Erythroblast (primary cell): ENCODE data around the gene NACA.
"Not testable (repeated sequence)": the region's sequence is repeated elsewhere in the genome, so short reads cannot be mapped to it uniquely, and the experiment has no call there.

ENCODE experiments used
- DNase-seq, 2 experiments: peaks; one replicate each; lab custom pipeline; 2025; lab: John Stamatoyannopoulos, UW
- GATA1 ChIP-seq: IDR thresholded peaks from 2 replicates; pipeline ENCODE4 v1.6.1; 2011; ENCODE audit warnings: low read depth, mild to moderate bottlenecking, control low read depth, low read length, moderate library complexity
- POLR2A ChIP-seq: IDR thresholded peaks from 2 replicates; pipeline ENCODE4 v1.6.1; 2011; ENCODE audit warnings: mild to moderate bottlenecking, low read length

The NACA gene

DNA sequence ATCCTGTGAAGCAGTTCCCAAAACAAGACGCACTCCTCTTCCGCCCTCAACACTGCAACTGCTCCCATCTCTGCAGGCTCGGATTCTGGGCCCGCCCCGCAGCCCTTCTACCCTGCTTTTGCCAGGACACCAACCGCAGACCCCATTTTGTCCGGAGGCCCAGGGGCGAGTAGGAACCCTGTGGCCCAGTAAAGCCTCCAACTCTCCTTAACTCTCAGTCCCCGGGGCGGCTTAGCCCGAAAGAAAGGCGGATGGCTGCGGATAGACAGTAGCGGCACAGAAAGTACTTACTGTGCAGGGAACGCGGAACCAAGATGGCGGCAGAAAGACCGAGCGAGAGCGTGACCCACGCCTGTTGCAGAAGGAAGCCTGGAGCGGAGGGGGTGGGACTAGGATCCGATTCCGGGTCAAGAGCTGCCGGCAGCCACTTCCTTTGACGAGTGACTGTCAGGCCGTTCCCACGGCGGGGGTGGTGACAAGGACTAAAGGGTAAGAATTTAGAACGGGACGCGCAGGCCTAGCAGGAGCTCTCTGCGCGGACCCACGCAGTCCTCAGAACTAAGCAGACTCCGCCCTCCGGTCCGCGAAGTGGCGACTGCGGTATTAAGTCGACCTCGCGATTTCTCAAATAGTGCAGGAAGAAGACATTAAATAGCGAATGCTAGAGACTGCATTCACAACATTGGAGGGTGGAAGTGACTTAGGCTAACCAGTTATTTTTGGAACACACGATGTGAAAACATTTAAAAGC is at the start of gene NACA:
Gene NACA, minus strand, starts transcription at position 328 of the 751 bp plus-strand sequence. CDS start 778 bp downstream, outside the sequence.
- peak; percentile 98 for DNase-seq
- TF ChIP-seq POLR2A (peak; percentile 99), GATA1 (no peak)

DNA sequence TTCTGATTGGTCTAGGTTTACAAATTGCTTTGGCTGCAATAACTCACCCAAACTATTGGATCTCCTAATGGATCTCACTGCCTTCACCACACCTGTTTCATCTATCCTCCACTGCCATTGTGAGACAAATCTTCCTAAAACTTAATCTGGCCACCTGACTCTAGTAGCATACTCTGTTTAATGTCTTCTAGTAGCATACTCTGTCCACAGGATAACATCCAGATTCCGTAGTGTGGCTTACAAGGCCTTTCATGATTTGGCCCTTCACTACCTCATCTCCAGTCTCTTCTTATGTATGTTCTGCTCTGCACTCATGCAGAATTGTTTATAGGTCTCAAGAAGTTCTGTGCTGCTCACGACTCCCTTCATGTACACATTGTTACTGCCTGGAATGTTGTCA is 48.0 kb upstream of the NACA start:
- TF ChIP-seq GATA1 (no peak), POLR2A (no peak)
- DNase-seq, result no peak

DNA sequence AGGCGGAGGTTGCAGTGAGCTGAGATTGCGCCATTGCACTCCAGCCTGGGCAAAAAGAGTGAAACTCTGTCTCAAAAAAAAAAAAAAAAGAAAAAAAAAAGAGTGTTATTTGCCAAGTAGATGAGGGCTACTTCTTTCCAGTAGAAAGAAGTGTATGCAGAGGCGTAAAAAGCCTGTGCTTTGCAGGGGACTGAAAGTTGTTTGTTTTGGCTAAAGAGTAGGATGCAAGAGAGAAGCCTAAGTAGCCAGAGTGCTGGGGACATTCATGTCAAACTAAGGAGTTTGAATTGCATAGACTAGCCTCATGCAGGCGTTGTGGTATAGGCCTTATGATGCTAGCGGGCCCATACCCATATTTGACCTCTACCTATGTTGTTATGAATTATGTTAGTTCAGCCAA is 47.5 kb upstream of the NACA start:
- no peak for DNase-seq
- TF ChIP-seq POLR2A, result no peak
- no peak for TF ChIP-seq GATA1

GRCh38 chr12:56769868-56770267 is 44.8 kb upstream of the NACA start:
- DNase-seq, result no peak
- TF ChIP-seq POLR2A (no peak), GATA1 (no peak)

DNA sequence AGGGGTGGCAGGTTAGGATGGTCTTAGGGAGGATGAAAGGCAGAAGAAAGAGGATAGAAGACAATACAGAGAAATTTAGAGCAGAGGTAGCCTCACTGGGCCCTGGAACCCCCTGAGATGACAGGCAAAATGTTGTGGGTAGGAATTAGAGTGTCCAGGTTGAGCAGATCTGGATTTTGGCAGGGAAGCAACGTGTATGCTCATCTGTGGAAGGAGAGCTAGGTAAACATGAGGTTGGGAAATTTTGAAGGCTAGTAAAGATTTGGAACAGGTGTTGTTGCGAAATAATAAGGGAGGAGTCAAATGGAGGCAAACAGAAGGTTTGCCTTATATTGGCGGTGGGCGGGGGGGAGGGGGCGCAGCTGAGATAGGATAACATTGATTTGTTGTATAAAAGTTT is 43.3 kb upstream of the NACA start:
- DNase-seq, result no peak
- TF ChIP-seq GATA1 (no peak), POLR2A (no peak)

DNA sequence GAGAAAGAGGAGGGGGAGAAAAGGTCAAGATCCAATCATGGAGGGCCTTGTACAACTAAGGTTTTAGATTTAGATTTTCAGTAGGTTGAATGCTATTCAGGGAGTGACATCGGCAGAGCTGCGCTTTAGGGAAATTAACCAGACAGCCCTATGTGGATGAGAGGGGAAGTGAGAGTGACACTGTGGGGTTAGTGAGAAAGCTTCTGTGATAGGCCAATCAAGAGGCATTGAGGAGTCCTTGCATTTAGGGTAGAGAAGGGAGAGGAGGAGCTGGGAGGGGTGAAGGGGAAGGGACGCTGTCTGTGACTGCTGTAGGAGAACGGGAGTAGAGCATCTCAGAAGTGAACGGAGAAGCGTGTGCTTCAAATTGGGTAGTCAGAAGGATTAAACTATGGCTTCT is 41.4 kb upstream of the NACA start:
- TF ChIP-seq GATA1 (no peak), POLR2A (no peak)
- no peak for DNase-seq

GRCh38 chr12:56763753-56764657 is 38.9 kb upstream of the NACA start:
- no peak for DNase-seq
- TF ChIP-seq POLR2A, result no peak
- TF ChIP-seq GATA1, result no peak

DNA sequence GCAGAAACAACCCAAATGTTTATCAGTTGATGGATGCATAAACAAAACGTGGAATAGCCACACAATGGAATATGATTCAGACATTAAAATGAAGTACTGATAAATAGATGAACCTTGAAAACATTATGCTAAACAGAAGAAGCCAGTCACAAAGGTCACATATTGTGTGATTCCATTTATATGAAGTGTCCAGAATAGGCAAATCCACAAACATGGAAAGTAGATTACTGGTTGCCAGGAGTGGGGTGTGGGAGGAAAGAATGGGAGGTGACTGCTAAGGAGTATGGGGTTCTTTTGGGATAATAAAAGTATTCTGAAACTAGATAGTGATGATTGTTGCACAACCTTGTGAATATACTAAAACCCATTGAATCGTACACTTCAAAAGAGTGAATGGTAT is 36.7 kb upstream of the NACA start:
- DNase-seq, result no peak
- TF ChIP-seq GATA1 (no peak), POLR2A (no peak)

DNA sequence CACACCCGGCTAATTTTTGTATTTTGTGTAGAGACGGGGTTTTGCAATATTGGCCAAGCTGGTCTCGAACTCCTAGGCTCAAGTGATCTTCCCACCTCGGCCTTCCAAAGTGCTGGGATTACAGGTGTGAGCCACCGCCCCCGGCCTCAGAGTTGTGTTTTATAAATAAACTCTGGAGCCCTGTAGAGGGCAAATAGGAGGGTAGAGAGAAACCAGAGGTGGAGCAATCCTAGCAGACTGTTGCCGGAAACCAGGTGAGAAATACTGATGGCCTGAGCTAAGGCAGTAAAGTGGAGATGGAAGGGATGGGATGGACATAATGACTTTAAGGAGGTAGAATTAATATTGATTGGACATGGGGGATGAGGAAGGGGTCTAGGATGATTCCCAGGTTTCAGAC is 35.4 kb upstream of the NACA start:
- no peak for DNase-seq
- TF ChIP-seq GATA1, result no peak
- TF ChIP-seq POLR2A, result no peak

- TF ChIP-seq POLR2A (no peak), GATA1 (no peak)
- no peak for DNase-seq
Measured at GRCh38 chr12:56759263-56759908, 34.3 kb upstream of the NACA start.

DNA sequence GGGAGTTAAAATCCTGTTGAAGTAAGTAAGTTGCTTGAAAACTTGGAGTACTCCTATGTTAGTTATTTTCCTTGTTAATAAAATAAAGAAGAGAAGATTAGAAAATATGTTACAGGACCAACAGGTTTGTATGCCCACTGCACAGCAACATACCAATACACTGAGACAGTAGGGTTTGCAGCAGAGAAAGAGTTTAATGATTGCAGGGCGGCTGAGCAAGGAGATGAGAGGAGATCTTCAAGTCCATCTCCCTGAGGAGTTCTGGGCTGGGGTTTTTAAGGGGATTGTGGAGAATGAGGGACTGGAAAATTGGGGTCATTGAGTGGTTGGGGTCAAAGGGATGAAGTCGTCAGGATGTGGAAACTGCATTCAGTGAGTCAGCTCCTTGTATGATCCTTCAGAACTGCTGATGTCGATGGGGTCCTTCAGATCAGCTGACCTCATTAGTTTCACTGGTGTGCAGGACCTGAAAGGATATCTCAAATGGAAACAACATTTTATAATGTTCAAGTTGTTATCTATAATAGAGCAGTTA is 33.7 kb upstream of the NACA start:
- DNase-seq, result no peak
- TF ChIP-seq POLR2A (no peak), GATA1 (no peak)

GRCh38 chr12:56757971-56758370 is 32.9 kb upstream of the NACA start:
- not testable (repeated sequence) for DNase-seq

GRCh38 chr12:56753566-56753965 is 28.5 kb upstream of the NACA start:
- TF ChIP-seq GATA1, result peak; percentile 46
- peak; percentile 45 for TF ChIP-seq POLR2A
- DNase-seq, result peak; percentile 85 to 95
